Hepatocyte (in vitro differentiated cells): Measurements from ENCODE around the gene UGT2B17.

Source experiments
- CTCF ChIP-seq: fragments of 200-600 bp; sonication (generic); IDR thresholded peaks from 2 replicates; pipeline ENCODE4 v1.5.1; 2016; ENCODE audit warnings: antibody characterized with exemption, mild to moderate bottlenecking; ENCODE audit not compliant: poor library complexity
- EZH2 ChIP-seq: fragments of 200-600 bp; sonication (generic); IDR thresholded peaks from 2 replicates; pipeline ENCODE4 v1.6.1; 2016; ENCODE audit warnings: antibody characterized with exemption, mild to moderate bottlenecking, borderline replicate concordance

GRCh38 chr4:68498413-68499007 lies 77.6 kb downstream of the UGT2B17 start:
- TF ChIP-seq CTCF: peak; percentile 89
- TF ChIP-seq EZH2: no peak
